Measurements from ENCODE around the gene IL4.

DNA sequence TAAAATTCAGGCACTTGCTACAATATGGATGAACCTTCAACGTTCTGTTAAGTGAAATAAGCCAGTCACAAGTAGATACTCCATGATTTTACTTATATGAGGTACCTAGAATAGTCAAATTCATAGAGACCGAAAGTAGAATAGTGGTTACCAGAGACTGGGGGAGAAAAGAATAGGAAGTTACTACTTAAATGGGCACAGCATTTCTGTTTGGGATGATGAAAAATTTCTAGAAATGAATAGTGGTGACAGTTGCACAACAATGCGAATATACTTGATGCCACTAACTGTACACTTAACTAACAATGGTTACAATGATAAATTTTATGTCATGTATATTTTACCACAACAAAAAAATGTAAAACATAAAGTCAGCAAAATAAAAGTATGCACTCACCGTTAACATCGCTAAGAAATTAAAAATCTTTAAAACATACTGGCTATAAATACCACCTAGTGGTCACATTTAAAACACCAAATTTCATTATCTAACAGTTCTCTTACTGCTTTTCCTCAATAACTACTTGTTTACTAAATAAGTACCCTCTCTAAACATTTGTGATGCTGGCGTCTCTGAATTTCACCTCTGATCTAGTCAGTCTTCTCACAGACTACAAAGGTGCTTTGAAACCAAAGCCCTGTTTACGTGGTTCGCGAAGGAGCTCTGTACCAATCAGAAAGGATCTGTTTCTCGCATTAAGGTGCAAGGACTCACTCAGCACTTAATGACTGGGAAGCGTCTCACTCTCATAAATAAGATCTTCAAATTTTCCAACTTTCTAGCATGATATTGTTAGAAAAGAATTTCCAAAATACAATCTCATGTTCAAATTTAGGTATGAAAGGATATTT, 40.9 kb downstream of the IL4 start:
- TF ChIP-seq, protein P1, sequence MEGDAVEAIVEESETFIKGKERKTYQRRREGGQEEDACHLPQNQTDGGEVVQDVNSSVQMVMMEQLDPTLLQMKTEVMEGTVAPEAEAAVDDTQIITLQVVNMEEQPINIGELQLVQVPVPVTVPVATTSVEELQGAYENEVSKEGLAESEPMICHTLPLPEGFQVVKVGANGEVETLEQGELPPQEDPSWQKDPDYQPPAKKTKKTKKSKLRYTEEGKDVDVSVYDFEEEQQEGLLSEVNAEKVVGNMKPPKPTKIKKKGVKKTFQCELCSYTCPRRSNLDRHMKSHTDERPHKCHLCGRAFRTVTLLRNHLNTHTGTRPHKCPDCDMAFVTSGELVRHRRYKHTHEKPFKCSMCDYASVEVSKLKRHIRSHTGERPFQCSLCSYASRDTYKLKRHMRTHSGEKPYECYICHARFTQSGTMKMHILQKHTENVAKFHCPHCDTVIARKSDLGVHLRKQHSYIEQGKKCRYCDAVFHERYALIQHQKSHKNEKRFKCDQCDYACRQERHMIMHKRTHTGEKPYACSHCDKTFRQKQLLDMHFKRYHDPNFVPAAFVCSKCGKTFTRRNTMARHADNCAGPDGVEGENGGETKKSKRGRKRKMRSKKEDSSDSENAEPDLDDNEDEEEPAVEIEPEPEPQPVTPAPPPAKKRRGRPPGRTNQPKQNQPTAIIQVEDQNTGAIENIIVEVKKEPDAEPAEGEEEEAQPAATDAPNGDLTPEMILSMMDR (IDR thresholded peaks at IDR 0.05), result peak in 11 of 12 donors; percentile 17 to 56 (median 41)
- no peak for TF ChIP-seq POLR2A (IDR thresholded peaks at IDR 0.05)
